GM19324 (cell line): ENCODE results near the gene MSRB3.
A peak's percentile ranks its signal among the peaks of the same experiment; 100 is the strongest.

Experiments used
- ATAC-seq: cut with Tn5 transposase; IDR thresholded peaks from one replicate; pipeline ENCODE4 v1.9.1; 2021; ENCODE audit warnings: mild to moderate bottlenecking, moderate library complexity; ENCODE audit not compliant: unreplicated experiment, low FRiP score

Gene MSRB3

DNA sequence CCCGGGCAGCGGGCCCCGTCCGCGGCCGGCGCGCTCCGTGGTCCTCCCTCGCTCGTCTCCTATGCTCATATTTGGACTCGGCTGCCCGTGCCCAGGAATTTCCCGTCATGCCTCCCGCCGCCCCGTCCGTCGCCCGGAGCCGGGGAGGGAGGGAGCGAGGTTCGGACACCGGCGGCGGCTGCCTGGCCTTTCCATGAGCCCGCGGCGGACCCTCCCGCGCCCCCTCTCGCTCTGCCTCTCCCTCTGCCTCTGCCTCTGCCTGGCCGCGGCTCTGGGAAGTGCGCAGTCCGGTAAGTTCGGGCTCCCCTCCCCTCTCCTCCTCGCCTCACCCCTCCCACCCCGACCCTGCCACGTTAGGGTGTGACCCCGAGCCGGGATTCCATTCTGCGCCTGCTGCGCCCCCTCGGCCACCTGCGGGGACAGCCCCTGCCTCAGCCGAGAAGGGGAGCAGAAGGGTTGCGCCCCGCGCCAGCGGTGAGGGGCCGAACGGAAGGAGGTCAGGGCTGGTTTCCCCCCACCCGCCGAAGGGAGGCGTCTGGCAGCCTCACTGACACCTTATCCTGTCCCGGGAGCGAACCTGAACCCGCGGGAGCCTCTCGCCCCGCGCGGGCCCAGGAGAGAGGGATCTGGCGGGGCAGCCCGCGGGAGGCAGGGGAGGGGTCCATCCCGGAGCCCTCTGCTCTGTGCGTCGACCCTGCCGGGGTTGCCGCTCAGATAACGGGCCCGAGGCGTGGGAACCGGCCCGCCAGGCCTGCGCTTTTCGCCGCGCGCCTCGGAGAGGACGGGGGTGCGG lies at the start of gene MSRB3:
Gene MSRB3 (plus strand): TSS at position 108 of the 793 bp plus-strand sequence. CDS start 29,897 bp downstream, outside the sequence.
- ATAC-seq = peak; percentile 48

DNA sequence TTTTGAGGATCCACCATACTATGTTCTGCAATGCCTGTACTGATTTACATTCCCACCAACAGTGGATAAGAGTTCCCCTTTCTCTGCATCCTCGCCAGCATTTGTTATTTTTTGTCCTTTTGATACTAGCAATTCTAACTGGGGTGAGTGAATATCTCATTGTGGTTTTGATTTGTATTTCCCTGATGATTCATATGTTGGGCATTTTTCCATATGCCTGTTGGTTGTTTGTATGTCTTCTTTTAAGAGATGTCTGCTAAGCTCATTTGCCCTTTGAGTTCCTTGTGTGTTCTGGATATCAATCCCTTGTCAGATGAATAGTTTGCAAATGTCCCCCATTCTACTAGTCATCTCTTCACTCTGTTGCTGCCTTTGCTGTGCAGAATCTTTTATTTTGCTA lies 49.0 kb upstream of the MSRB3 start:
- no peak for ATAC-seq

DNA sequence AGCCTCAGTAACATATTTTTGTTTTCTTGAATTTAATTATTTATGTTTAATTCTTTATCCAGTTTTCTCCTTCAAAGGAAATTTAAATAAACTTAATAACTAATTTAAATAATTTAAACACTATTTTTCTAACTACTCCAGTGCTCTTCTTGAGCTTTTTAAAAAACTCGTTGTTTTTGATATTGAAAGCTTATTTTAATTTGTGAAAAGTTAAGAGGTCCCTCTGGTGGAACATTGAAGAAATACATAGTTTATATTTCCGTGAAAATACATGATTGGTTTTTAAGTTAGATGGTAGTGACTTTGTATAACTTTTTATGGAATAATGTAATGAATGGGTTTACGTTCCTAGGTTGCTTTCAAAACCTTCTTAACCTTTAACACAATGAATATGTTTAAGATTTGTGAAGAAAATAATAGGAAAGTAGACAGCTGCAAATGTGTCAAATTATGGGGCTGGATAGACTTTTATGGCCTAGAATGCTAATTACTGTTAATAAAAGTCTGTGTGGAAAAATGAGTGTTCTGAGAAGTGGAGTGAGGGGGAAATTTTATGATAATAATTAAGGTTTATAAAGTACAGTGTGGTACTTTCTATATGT lies 45.9 kb upstream of the MSRB3 start:
- ATAC-seq = no peak

DNA sequence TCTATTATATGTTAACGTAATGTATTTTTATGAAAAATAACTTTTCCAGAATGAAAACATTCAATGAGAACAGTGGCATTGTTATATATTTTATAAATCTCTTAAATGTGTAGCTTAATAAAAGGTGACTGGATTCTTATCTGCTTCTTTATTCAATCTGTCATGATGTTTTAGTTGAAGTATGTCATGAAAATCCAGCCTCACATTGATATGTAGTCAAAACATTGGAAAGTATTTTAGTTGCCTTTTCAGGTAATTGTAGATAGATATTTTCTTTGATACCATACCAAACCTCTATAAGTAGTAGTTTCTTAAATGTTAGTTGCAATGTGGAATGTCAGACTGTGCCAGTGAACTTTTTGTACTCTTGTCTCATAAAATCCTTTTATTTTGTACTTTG lies 41.3 kb upstream of the MSRB3 start:
- ATAC-seq = no peak

DNA sequence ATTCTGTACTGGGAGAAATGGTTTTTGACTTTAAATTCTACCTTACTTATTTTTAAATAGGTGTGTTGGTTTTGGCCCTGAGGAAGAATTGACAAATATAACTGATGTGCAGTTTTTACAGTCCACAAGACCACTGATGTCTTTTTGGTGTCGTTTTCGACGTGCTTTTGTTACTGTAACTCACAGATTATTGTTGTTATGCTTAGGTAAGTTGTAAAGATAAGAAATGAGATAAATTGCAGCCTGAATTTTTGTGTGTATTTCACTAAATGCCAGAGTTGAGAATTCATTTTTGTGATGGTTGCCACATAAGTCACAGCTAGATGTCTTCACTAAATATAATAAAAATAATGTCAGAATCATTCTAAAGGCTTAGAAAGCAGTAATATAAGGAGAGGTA lies 39.9 kb upstream of the MSRB3 start:
- no peak for ATAC-seq

DNA sequence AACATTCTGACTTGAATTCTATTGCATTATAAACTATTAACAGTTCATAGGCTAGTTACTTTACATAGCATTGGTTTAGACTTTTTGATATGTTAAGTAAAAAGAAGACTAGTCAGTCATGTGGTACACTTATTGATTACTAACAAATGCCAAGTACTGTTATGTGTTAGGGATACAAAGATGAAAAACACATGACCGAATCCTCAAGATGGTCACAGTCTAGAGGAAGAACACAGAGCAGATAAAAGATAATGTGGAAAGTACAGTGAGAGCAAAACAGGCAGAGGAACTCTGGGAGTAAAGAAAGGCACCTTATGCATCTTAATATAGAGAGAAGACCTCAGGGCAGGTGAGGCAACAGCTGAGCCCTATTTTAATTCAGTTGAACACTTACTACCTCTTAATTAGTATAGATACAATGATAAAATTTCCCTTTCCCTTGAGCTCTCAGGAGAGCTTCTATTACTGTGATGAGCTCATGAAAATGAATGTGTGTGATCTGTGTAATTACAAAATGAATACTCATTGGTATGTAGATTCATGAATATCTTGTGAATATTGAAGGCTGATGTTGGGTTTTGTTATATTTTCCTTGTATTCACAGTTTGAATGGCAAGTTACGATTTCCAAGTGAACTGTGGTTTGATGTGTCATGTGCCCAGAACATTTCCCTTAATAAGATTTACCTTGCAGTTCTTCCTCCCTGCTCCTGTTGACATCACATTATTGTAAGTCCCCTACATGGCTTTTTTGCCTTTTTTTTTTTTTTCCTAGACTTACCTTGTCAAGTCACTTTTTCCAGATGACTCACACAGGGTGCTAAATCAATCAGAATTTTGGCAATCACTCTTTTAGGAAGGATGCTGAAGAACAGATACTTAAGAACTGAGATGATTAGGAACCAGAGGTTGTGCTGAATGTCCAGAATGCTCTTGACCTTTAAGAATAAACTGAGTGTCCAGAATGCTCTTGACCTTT lies 29.5 kb upstream of the MSRB3 start:
- no peak for ATAC-seq

DNA sequence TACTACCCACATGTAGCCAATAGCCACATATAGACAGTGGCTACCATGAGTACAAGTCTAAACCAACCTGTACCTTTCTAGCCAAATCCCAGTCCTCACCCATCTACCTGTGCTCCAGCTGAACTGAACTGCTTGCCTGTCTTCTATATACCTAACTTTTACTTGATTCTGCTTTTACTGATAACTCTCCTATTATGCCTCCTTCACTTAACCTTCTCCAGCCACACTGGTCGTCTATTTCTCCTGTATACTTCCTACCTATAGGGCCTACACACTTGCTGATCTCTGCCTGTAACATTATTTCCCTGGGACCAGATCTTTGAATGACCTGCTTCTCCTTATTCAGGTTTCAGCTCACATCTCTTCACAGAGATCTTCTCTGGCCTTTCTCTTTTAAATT lies 26.0 kb upstream of the MSRB3 start:
- ATAC-seq = no peak

DNA sequence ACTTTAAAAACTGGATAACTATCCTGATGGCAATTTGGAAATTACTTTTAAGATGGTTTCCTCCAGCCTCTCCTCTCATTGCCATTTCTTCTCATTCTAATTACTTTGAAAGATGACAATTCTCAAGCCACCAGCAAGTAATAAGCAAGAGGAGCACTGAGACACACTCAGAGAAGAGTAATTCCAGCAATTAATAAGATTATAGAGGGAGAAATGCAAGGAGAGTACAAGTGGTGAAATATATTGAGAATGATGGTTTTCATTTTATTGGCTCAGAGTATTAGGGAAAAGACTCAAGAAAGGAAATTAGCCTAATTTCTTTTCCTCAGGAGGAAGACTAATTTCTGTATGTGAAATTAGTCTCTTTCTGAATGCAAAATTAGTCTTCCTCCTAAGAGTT lies 20.5 kb upstream of the MSRB3 start:
- ATAC-seq = no peak

DNA sequence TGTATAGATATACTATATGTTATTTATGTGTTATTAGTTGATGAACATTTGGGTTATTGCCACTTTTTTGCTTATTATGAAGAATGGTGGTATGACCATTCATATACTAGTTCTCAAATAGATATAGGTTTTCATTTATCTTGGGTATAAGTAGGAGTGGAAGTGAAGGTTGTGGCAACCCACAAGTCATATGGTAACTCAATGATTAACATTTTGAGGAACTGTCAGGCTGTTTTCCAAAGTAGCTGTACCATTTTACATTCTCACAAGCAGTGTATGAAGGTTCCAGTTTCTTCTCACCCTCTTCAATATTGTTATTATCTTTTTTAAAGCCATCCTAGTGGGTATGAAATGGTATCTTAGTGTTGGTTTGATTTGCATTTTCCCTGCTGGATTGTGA lies 19.0 kb upstream of the MSRB3 start:
- no peak for ATAC-seq

DNA sequence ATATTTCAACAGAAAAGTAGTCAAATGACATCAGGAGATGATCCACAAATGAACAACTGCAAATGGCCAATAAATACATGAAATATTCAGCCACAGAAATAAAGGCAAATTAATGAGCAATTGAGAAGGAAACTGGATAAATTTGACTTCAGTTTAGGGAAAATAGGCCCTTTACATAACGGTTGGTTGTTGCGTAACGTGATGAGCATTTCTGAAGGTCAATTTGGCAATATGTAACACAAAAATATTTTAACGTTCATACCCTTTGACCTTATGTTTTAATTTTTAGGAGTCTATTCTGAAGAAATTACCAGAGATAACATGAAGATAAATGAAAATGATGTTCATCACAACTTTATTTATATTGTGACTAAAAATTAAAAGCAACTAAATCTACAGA lies 14.7 kb upstream of the MSRB3 start:
- ATAC-seq = no peak

DNA sequence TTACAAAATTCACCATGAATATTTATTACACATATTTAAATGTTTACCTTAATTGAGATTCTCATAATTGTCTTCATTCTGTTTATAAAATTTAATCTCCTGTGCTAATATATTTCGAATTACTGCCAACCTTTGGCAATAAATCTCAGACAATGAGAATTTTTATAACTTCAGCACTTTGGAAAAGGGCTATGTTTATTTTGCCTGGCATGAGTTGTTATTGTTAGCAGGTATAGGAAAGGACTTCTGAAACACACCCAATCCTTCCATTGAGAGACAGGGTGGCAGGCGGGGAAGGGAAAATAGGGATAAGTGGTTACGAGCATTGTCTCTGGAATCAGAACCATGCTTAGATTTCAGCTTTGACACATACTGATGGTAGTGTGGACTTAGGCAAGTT lies 12.1 kb upstream of the MSRB3 start:
- no peak for ATAC-seq

DNA sequence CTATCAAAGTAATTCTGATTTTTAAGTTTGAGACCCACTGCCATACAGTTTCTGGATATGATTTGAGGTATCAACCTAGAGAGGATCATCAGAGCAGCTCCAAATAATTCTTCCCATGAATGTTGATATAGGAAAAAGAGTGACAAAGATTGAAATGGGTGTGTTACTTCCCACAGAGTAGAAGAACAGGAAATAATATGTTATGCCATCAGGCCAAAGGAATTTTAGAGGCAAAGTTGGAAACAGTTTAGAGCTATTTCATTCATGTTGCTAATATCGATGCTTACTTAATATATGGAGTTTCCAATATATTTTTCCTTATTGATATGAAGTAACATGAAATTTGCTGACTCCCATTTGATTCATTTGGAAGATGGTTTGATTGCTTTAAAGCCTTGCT lies 8.9 kb upstream of the MSRB3 start:
- no peak for ATAC-seq

DNA sequence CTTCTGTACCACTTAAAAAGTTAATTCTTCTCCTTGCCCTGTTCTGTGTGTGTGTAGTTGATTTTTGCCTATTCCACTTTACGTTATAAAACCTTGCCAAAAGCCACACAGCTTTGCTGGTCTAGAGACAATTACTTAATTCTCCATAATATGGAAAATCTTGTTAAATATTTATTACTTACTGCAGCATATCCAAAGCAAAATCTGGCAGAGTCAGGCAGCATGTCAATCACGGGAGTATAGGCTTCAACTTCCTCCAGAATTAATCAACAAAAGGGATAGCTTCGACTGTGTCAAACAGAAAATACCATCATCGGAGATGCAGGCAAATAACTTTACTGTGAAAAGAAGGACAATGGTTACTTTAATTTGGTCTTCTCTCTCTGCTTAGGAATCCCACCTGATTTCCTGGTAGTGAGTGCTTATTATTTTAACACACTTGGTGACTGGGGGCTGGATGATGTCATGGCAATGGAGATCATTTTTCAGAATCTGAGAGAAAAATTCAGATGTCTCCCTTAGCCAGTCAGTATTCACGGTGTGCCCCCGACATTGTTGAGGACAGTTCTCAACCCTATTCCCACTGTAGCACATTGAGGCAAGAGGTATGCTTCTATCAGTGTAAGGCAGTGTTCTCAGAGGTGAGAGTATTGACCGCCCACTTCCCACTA lies 3.7 kb upstream of the MSRB3 start:
- ATAC-seq = no peak

DNA sequence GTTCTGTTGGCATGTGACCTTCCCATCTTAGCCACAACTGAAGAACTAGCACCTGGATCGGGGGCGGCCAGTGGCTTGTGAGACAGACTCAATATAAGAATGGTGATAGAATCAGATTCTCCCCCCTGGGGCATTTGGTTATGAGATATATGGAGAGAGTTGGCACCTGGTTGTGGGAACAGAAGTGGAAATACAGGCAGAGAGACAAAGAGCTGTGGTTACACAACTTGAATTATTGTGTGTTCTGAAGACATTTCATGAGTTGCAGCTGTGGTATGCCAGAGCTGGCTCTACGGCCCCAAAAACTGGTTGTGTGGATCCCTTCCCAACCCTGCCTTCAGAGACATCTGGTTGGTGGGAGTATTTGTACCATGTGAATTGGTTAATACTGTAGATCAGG lies 2.9 kb upstream of the MSRB3 start:
- ATAC-seq = no peak

DNA sequence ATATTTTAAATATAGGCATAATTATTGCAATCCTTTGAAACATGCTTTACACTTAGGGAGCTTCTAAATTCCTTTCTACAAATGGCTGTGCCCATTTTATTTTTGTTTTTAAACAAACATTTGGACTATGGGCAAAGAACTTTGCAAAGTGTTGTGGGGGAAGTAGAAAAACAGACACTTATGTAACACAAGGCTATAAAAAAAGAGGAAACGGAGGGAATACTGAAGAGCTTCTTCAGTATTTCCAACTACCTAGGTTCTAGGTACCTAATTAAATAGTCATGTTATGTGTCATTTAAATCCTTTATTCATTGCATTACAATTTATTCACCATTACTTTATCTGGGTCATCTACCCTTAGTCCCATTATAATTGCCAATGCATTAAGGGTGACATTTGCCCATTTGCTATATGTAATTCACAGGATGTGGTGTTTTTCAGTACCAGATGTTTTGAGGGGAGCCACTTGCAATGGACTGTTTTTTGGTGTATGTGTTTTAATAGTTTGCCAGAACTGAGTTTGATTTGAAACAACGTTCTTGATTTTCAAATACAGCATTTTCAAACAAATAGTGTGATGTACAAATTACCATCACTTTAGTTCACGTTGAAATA lies 1.5 kb upstream of the MSRB3 start:
- no peak for ATAC-seq

DNA sequence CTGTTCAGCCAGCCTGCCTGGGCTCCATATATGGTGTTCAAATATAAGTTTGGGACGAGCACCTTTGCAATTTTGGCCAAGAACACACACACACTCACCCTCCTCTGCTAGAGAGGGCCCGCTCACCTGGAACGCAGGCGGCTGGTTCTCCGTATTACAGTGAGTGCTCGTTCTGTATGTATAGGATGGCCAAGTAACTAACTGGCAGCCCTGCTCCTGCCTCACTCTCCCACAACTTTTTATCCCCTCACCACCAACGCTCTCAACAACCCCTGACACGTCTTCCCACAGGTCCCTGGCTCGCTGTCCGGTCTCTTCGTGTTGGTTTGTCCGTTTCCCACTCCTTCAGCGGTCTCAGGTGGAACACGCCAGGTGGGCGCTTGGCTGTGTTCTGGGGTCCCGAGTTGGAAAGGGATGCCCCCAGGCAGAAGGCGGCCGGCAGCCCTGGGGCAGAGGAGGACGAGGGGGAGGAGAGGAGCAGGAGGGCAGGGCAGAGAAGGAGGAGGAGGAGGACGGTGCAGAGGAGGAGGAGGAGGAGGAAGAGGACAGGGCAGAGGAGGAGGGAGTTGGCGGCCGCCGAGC lies 398 bp upstream of the MSRB3 start:
- ATAC-seq = no peak

DNA sequence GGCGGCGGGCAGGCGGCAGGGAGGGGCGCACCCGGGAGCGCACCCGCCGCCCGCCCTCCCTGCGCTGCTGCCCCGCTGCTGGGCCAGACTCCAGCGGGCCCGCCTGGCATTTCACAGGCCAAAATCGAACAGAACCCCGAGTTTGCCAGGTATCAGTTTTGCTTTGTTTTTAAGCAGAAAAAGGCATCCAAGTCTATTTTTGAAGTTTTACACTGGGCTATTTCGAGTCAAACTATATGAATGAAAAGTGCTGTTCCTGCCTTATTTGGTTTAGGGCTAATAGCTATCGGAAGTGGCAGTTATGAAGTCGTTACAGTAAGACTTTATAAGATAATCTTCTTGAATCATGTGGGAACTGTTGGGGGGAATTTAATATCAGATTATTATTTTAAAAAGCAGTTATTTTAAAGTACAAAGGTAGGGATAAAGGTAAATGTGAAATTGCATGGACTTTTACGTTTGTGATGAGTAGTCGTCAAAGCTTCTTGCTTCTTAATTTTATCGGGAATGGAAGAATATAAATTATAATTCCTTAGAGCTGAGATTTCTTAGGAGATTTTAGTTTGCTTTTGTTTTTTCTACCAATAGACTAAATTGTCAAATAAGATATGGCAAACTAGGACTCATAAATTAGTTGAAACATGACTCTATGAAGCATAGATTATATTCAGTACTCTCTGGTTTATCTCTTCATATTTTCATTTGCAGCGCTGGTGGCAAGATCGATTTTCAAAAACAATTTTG lies 1.1 kb downstream of the MSRB3 start:
- ATAC-seq = peak; percentile 26

DNA sequence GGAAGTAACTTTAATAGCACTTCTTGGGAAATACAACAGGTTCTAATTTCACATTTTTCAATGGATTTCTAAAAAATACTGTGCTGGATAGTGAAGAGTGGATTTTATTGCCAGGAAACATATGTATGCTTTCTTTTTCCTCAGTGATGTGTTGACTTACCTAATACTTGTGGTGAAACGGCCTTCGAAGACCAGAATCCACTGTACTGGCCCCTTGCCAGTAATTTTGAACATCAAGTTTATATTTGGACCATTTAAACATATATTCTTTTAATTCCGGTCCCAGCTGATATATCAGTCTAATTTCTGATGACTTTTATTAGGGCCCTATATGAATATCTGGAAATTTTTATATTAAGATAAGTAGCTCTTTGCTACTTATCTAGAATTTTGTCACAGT lies 1.8 kb downstream of the MSRB3 start:
- ATAC-seq = no peak

DNA sequence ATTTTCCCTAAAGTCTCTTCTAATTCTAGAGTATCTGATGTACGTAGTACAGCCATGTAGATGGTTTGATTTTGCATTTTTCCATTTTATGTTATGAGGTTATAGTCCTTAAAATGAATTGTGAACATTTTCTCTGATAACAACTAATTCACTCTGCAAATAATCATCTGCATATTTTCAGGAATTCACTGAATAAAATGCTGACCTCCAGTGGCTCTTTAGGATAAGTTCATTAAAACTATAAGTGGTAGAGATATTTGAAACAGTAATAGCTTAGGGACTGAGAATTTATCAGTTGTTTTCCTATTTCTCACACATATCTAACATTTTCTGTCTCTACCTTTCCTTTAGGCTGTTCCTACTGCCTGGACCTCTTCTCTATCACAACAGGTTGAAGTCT lies 4.4 kb downstream of the MSRB3 start:
- ATAC-seq = no peak
